Measurements from ENCODE around the gene GLB1L3. TPM values are rescaled to one million over a fixed set of nuclear protein-coding genes. Genes with fewer than 3 reads are reported as not detected.

GLB1L3 gene
- total RNA-seq, 2 donors from 2014 or later = 2.3 to 7.1 TPM

- Mint-ChIP-seq H3K4me3 (no peak overlapping the region), H3K27ac (no peak overlapping the region), H3K36me3 (ENCODE audit: low read depth) (no peaks in the 10 kb centered on the region), H3K27me3 (ENCODE audit: insufficient read depth) (no peaks in the 10 kb centered on the region), H3K9me3 (no peaks in the 10 kb centered on the region), H3K4me1 (no peaks in the 10 kb centered on the region)
- Histone ChIP-seq H3K9ac (ENCODE audit: extremely low read depth, low read length, poor library complexity, severe bottlenecking) (no peak overlapping the region), H3K27ac (ENCODE audit: low read depth, low read length) (no peak overlapping the region), H3K36me3 (ENCODE audit: control insufficient read depth, insufficient read depth, low read length) (no peaks in the 10 kb centered on the region), H3K4me1 (ENCODE audit: control insufficient read depth, insufficient read depth, low read length) (no peaks in the 10 kb centered on the region), H3K9me3 (ENCODE audit: control insufficient read depth, low read length) (no peaks in the 10 kb centered on the region), H3K4me3 (ENCODE audit: low read length) (no peak overlapping the region), H3K27me3 (ENCODE audit: control insufficient read depth, insufficient read depth, low read length, poor library complexity, severe bottlenecking) (no peaks in the 10 kb centered on the region)
- no peak for TF ChIP-seq CTCF (conservative IDR thresholded peaks at IDR 0.05)
- 88 to 90% methylated on average over 14 to 15 of the region's 15 CpGs for WGBS, 2 experiments (ENCODE audit: insufficient coverage in 1 of 2, insufficient read length in 1 of 2)
- no peak for DNase-seq
Observed at GRCh38 chr11:134292661-134293060, 16.5 kb downstream of the GLB1L3 start.

GRCh38 chr11:134293119-134294113 lies 17.2 kb downstream of the GLB1L3 start:
- Histone ChIP-seq H3K27ac (ENCODE audit: low read depth, low read length) (no peak overlapping the region), H3K4me1 (ENCODE audit: control insufficient read depth, insufficient read depth, low read length) (no peaks in the 10 kb centered on the region), H3K27me3 (ENCODE audit: control insufficient read depth, insufficient read depth, low read length, poor library complexity, severe bottlenecking) (no peaks in the 10 kb centered on the region), H3K9me3 (ENCODE audit: control insufficient read depth, low read length) (no peaks in the 10 kb centered on the region), H3K9ac (ENCODE audit: extremely low read depth, low read length, poor library complexity, severe bottlenecking) (no peak overlapping the region), H3K4me3 (ENCODE audit: low read length) (no peak overlapping the region), H3K36me3 (ENCODE audit: control insufficient read depth, insufficient read depth, low read length) (no peaks in the 10 kb centered on the region)
- WGBS, 2 experiments (ENCODE audit: insufficient coverage in 1 of 2, insufficient read length in 1 of 2) = 86 to 93% methylated on average over 8 to 20 of the region's 20 CpGs
- no peak overlapping the region for H3K27ac Mint-ChIP-seq
- no peaks in the 10 kb centered on the region for H3K27me3 Mint-ChIP-seq (ENCODE audit: insufficient read depth)
- H3K36me3 Mint-ChIP-seq (ENCODE audit: low read depth) = no peaks in the 10 kb centered on the region
- no peak for DNase-seq
- H3K9me3 Mint-ChIP-seq = no peaks in the 10 kb centered on the region
- no peak for TF ChIP-seq CTCF (conservative IDR thresholded peaks at IDR 0.05)
- H3K4me1 Mint-ChIP-seq = no peaks in the 10 kb centered on the region
- H3K4me3 Mint-ChIP-seq = no peak overlapping the region

- no peaks in the 10 kb centered on the region for H3K36me3 ChIP-seq (ENCODE audit: control insufficient read depth, insufficient read depth, low read length)
- H3K9me3 ChIP-seq (ENCODE audit: control insufficient read depth, low read length) = no peaks in the 10 kb centered on the region
- Mint-ChIP-seq H3K9me3 (no peaks in the 10 kb centered on the region), H3K27me3 (ENCODE audit: insufficient read depth) (no peaks in the 10 kb centered on the region), H3K4me1 (no peaks in the 10 kb centered on the region), H3K4me3 (no peak overlapping the region), H3K27ac (no peak overlapping the region), H3K36me3 (ENCODE audit: low read depth) (no peaks in the 10 kb centered on the region)
- no peaks in the 10 kb centered on the region for H3K27me3 ChIP-seq (ENCODE audit: control insufficient read depth, insufficient read depth, low read length, poor library complexity, severe bottlenecking)
- H3K4me1 ChIP-seq (ENCODE audit: control insufficient read depth, insufficient read depth, low read length) = no peaks in the 10 kb centered on the region
- DNase-seq = no peak
- no peak overlapping the region for H3K9ac ChIP-seq (ENCODE audit: extremely low read depth, low read length, poor library complexity, severe bottlenecking)
- H3K27ac ChIP-seq (ENCODE audit: low read depth, low read length) = no peak overlapping the region
- WGBS, 2 experiments (ENCODE audit: insufficient coverage in 1 of 2, insufficient read length in 1 of 2) = 77 to 84% methylated on average over 7 to 9 of the region's 9 CpGs
- no peak for TF ChIP-seq CTCF (conservative IDR thresholded peaks at IDR 0.05)
- no peak overlapping the region for H3K4me3 ChIP-seq (ENCODE audit: low read length)
Observed at GRCh38 chr11:134294664-134295063, 18.5 kb downstream of the GLB1L3 start.

Measured in endodermal cell (in vitro differentiated cells).